ENCODE measurements around the gene GOLGA6C.
"Not testable (repeated sequence)": the region's sequence is repeated elsewhere in the genome, so short reads cannot be mapped to it uniquely, and the experiment has no call there.

The GOLGA6C gene

DNA sequence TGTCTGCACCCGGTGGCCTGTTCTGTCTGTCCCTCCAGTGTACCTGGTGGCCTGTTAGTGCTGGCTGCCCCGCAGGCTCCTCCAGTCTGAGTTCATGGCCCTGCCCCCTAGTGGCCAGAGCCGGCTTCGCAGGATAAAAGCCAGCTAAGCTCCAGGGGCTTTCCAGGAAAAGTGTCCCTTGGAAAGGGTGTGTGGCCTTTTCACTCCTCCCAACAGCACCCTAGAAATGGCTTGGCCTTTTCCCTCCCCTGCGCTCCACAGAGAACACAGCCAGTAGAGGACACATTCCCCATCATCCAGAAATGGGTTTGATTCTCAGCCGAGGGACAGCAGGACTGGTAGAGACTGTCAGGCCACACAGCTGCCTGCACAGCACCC lies 41.2 kb downstream of the GOLGA6C start:
- TF ChIP-seq, protein P1, sequence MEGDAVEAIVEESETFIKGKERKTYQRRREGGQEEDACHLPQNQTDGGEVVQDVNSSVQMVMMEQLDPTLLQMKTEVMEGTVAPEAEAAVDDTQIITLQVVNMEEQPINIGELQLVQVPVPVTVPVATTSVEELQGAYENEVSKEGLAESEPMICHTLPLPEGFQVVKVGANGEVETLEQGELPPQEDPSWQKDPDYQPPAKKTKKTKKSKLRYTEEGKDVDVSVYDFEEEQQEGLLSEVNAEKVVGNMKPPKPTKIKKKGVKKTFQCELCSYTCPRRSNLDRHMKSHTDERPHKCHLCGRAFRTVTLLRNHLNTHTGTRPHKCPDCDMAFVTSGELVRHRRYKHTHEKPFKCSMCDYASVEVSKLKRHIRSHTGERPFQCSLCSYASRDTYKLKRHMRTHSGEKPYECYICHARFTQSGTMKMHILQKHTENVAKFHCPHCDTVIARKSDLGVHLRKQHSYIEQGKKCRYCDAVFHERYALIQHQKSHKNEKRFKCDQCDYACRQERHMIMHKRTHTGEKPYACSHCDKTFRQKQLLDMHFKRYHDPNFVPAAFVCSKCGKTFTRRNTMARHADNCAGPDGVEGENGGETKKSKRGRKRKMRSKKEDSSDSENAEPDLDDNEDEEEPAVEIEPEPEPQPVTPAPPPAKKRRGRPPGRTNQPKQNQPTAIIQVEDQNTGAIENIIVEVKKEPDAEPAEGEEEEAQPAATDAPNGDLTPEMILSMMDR (IDR thresholded peaks at IDR 0.05; ENCODE audit: control insufficient read depth, extremely low read depth, insufficient read depth): peak; percentile 32
- DNase-seq (ENCODE audit: low read depth); H3K4me3 ChIP-seq (ENCODE audit: low read depth, low read length): not testable (repeated sequence)

DNA sequence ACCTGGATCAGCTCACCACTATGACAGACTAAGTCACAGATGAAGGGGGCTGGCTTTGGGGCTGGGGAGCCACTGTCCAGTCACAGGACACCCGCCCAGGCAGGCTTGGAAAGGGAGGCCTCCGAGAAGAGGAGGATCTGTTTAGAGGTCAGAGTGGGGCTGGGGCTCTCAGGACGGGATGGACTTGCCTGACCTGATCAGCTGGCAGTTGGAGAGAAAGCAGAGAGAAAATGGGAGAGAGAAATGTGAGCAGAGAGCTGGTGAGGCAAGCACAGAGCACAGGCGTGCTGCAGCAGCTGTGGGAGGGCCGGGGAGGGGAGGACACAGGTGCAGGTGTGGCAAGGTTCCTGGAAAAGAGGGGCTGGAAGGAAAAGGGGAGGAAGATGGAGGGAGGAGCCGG lies 41.9 kb downstream of the GOLGA6C start:
- DNase-seq (ENCODE audit: low read depth); H3K4me3 ChIP-seq (ENCODE audit: low read depth, low read length): not testable (repeated sequence)

DNA sequence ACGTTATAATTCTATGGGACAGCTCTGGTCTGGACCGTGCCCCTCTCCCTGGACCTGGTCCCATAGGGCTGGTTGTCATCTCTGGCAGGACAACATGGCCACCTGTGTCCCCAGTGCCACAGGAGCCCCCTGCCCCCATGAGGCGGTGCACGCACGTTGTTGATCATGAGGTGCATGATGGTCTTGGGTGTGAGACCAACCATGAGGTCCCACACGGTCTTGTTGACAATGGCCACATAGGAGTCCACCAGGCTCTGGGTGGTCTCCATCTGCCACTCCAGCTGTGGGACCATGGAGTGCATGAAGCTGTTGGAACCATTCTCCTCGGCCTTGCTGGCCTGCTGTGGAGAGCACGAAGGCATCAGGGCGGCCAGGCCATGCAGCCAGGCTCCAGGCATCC lies 44.2 kb downstream of the GOLGA6C start:
- TF ChIP-seq, protein P1 (IDR thresholded peaks at IDR 0.05; ENCODE audit: control insufficient read depth, extremely low read depth, insufficient read depth): no peak
- DNase-seq (ENCODE audit: low read depth): no peak
- no peak overlapping the region for H3K4me3 ChIP-seq (ENCODE audit: low read depth, low read length)

DNA sequence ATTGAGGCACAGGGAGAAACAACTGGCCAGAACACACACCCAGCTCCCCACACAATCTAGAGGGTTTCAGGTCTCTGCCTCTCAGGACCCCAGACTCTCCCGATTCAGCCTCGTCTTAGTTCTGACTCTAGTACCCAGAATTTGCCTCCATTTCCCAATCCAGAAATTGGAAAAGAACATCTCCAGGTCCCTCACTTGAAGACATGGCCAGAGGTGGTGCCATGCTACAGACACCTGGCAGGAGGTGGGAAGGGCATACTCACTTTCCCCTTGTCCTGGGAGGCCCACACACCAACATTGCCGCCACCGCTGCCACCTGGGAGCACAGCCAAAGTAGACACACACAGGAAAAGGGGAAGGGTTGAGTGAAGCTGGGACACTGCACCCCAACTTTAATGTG lies 44.6 kb downstream of the GOLGA6C start:
- not testable (repeated sequence) for DNase-seq (ENCODE audit: low read depth); H3K4me3 ChIP-seq (ENCODE audit: low read depth, low read length)

DNA sequence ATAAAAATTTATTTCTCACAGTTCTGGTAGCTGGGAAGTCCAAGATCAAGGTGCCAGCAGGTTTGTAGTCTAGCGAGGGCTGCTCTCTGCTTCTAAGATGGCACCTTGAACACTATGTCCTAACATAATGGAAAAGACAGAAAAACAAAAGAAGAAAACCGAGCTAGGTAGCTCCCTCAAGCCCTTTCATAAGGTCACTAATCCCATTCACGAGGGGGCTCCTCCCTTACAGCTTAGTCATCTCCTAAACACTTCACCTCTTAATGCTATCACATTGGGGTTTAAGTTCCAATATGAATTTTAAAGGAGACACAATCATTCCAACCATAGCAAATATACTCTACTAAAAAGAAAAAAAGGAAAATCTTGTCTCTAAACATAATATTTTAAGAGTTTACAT lies 48.1 kb downstream of the GOLGA6C start:
- no peak for DNase-seq (ENCODE audit: low read depth)
- no peak overlapping the region for H3K4me3 ChIP-seq (ENCODE audit: low read depth, low read length)
- TF ChIP-seq, protein P1 (IDR thresholded peaks at IDR 0.05; ENCODE audit: control insufficient read depth, extremely low read depth, insufficient read depth): no peak

DNA sequence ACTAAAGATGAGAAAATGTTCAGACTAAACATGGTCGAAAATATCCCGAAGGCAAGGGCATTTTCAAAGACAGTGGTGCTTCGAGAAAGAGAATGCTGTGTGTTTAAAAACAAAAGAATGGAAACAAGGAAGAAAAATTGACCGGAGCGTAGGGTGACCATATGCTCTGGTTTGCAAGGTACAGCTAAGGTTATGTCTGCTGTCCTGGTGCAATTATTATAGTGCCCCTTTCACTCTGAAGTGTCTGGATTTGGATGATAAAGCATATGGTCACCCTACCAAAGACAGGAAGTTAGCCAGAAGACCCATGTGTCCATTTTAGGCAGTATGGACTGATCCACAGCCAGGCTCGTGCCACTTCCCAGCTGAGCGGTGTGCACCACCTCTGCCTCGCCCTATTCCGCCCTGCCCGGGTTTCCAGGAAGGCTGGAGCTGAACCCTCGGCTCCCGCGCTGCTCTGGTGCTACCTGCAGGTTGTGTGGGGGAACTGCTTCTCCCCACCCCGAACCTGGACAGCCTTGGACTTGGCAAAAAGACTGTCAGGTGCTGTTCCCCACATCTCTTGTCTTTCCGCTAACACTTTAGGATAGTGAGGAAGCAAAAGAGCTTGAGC lies 49.8 kb downstream of the GOLGA6C start:
- DNase-seq (ENCODE audit: low read depth): no peak
- H3K4me3 ChIP-seq (ENCODE audit: low read depth, low read length): no peak overlapping the region
- TF ChIP-seq, protein P1 (IDR thresholded peaks at IDR 0.05; ENCODE audit: control insufficient read depth, extremely low read depth, insufficient read depth): peak; percentile 56

DNA sequence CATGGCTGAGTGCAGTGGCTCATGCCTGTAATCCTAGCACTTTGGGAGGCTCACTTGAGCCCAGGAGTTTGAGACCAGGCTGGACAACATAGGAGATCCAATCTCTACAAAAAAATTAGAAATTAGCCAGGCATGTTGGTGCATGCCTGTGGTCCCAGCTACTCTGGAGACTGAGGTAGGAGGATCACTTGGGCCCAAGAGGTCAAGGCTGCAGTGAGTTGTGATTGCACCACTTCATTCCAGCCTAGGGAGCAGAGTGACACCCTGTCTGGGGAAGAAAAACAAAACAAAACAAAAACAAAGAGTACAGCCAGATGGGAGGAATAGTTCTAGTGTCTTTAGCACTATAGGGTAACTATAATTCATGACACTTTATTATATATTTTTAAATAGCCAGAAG lies 51.6 kb downstream of the GOLGA6C start:
- TF ChIP-seq, protein P1 (IDR thresholded peaks at IDR 0.05; ENCODE audit: control insufficient read depth, extremely low read depth, insufficient read depth): no peak
- no peak overlapping the region for H3K4me3 ChIP-seq (ENCODE audit: low read depth, low read length)
- no peak for DNase-seq (ENCODE audit: low read depth)

DNA sequence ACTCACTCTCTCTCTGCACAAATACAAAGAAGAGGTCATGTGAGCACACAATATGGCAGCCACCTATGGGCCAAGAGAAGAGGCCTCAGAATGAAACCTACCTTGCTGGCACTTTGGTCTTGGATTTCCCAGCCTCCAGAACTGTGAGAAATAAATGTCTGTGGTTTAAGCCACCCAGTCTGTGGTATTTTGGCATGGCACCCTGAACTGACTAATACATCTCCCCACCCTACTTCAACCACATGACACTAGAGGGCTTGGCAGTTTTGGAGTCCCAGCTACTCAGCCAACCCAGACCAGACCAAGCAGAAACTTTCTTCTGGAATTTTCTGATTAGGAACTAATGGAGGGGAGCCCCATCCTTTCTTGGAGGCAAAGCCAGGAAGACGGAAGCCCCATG lies 54.4 kb downstream of the GOLGA6C start:
- not testable (repeated sequence) for DNase-seq (ENCODE audit: low read depth)

More for the DNA sequence above, 54.4 kb downstream of the GOLGA6C start:
- not testable (repeated sequence) for H3K4me3 ChIP-seq (ENCODE audit: low read depth, low read length)
